HG03460 (cell line): Measurements from ENCODE around the gene MIB1.
"Not testable (repeated sequence)": the region's sequence is repeated elsewhere in the genome, so short reads cannot be mapped to it uniquely, and the experiment has no call there.

Experiments used
- ATAC-seq: cut with Tn5 transposase; IDR thresholded peaks from one replicate; pipeline ENCODE4 v1.9.1; 2021; ENCODE audit not compliant: unreplicated experiment

Gene MIB1

DNA sequence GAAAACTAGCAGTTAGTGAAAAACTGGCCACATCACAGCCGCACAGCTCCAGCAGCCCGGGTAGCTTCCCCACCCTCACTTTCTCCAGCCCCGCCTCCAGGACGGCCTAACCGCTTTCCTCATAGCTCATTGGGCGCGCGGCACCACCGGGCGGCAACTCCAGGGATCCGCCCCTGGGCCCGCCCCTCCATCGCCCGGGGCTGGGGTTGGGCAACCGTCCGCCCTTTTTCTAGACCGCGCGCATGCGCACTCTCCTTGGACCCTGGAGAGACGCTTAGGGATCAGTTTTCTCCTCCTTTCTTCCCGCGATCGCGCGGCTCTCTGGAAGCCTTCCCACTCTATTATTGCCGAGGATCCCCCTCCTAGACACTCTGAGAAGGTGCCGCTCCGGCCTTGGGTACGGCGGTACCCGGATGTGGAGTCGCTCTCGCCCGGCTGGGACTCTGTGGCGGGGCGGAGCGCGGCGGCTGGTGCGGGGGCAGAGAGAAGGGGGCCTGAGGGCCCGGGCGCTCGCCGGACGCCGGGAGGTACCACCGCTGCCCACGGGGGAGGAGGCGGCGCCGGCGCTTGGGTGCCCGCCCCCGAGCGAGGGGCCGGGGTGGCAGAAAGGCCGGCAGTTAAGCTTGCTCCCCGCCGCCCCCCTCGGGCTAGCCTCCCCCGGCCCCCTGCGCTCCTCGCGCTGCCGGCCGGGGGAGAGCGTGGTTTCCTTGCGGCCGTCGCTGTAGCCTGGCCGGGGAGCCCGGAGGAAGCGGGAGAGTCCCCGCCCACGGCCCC, at the start of gene MIB1:
MIB1 (plus strand) TSS at position 255 of the 774 bp plus-strand sequence. CDS start 792 bp downstream, outside the sequence.
- ATAC-seq: peak; percentile 96

DNA sequence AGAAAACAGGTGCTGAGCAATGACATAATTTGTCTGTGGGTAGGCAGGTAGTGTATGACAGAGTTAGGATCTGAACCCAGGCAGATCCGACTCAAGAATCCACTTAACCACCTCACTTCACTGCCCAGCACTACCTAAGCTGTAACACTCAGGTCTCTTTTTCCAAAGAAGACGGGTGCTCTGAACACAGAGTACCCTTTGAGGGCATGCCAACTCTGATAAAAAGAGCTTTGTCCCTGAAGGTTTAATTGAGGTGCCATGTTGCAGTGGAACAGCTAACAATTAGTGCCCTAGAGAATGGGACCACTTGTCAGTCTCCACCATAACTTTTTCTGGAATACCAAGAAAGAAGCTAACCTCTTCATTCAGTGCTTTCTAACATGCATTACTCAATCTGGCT, 47.3 kb upstream of the MIB1 start:
- ATAC-seq: no peak

DNA sequence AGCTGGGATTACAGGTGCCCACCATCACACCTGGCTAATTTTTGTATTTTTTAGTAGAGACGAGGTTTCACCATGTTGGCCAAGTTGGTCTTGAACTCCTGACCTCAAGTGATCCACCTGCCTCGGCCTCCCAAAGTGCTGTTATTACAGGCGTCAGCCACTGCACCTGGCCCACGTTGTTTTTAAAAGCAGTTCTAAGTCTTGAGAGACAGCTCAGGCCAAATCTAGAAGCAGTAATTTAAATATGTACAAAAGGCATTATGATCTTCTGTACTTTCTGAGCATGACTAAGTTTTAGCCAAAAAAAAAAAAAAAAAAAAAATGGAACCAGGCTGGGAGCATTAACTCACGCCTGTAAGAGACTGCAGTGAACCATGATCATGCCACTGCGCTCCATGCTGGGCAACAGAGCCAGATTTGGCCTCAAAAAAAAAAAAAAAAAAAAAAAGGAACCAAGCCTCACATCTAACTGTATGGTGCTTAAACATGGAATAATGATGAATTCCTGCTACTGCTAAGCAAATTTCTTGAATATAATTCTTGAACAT, 40.0 kb upstream of the MIB1 start:
- ATAC-seq: no peak

DNA sequence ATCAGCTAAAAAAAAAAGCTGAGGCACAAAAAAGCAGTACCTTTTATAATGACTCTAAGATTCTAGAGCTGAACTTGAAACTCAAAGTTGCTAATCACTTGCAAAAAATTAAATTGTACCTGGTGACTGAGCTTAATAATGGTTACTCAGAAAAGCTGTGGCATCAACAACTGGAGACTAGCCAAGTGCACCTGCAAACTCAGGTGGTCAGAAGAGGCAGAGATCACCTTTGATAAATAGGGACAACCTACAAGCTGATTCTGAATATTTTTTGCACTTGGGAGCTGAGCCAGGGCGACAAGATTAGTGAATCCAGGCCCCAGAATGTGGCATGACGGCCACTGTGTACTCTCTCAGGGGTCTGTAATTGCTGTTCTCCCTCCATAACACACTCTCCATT, 39.0 kb upstream of the MIB1 start:
- no peak for ATAC-seq

DNA sequence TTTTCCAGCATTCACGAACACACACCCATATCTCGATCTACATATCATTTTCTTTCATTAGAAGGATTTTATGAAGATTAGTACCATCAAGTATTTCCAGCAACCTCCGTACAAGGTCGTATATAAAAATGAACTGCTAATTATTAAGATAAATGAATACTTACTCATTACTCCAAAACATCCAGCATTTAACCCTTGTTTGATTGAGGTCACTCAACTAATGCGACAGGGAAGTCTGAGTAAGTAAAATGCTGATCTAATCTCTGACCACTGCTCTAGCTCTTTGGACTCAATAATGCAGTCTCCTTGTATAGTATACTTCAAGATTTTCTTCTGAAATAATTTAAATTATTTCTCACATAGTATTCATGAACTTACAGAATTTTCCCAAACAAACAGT, 38.0 kb upstream of the MIB1 start:
- ATAC-seq: no peak

DNA sequence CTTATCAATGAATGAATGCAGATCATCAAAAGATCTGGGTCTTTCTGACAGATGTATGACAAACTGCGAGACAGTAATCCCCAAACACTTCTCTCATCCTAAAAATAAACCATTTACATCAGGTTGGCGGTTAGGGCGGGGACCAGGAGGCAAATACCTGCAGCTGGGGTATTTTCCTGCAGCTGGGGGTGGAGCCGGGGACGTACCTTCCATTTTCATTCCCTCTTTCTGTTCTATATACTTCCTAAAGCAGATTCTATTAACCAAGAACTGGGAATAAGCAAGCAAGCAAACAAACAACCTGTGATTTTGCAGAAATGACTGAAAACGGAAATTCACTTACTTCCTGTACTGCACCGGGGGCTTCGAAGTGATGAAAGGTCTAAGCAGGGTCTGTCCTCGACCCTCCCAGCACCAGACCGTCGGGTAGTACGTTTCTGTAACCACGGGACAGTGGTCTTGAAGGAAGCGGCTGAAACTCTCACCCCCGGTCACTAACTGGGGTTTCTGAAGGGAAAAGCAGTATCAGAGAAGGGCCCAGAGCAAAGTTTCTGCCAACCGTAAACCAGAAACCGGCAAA, 37.3 kb upstream of the MIB1 start:
- ATAC-seq: peak; percentile 17

DNA sequence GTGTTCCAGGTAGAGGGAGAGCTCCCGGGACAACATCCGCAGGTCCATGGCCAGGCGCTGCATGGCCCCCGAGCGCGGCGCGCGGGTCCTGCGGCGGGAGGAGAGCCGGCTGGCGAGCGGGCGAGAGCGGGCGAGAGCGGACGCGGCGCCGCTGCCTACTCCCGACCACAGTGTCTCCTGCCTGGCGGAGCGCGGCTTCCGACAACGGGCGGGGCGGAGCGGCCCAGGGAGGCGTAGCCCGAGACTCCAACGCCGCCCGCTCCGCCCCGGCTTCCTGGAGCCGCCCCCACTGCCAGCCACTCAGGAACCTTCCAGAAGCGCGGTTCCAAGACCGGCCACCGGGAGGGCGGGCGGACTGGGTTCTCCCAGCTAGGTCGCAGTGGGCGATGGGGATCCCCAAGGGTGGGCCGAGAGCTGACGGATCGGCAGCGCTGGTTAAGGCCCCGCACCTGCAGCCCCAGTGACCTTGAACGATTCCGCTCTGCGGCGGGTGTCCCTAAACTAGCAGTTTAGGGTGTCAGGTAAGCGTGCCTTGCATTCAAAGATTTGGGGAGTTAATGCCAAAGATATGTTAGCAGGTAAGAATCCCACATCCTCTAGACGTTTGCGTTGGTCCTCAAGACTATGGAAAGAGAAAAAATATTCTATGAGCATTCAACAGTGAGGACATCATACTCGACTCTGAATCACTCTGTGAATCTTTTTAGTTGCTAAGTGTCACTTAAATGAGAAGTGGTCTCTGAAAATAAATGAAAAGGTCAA, 35.8 kb upstream of the MIB1 start, which contains the start of gene ABHD3:
ABHD3 (minus strand) TSS at position 172 of the 762 bp plus-strand sequence; CDS start at position 63, 109 bp downstream.
- peak; percentile 94 for ATAC-seq

DNA sequence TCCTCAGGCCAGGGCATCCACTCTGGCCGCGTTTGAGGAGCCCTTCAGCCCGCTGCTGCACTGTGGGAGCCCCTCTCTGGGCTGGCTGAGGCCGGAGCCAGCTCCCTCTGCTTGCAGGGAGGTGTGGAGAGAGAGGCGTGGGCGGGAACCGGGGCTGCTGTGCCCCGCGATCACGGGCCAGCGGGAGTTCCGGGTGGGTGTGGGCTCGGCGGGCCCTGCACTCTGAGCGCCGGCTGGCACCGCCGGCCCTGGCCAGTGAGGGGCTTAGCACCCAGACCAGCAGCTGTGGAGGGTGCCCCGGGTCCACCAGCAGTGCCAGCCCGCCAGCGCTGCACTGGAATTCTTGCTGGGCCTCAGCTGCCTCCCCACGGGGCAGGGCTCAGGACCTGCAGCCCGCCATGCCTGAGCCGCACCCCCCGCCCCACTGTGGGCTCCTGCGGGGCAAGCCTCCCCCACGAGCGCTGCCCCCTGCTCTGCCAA, 34.2 kb upstream of the MIB1 start:
- no peak for ATAC-seq

DNA sequence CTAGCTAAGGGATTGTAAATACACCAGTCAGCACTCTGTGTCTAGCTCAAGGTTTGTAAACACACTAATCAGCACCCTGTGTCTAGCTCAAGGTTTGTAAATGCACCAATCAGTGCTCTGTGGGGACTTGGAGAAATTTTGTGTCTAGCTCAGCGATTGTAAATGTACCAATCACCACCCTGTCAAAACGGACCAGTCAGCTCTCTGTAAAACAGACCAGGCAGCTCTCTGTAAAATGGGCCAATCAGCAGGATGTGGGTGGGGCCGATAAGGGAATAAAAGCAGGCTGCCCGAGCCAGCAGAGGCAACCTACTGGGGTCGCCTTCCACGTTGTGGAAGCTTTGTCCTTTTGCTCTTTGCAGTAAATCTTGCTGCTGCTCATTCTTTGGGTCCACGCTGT, 33.5 kb upstream of the MIB1 start:
- not testable (repeated sequence) for ATAC-seq

DNA sequence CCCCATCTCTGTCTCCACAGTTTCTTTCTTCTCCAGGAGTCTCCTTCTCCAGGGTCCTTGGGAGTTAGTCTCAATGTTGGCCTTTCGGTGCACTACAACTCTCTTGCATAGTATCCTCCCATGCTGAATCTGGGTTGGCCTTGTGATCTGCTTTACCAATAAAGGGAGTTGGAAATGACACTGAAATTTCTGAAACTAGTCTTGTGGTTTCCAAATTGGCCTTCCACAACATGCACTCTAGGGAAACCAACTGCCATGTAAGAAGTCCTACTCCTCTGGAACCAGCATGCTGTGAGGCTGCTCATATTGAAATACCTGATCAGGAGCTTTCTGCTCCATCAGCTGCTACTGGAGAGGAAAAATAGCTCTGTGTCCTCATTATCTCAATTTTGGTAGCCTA, 26.1 kb upstream of the MIB1 start:
- ATAC-seq: no peak

DNA sequence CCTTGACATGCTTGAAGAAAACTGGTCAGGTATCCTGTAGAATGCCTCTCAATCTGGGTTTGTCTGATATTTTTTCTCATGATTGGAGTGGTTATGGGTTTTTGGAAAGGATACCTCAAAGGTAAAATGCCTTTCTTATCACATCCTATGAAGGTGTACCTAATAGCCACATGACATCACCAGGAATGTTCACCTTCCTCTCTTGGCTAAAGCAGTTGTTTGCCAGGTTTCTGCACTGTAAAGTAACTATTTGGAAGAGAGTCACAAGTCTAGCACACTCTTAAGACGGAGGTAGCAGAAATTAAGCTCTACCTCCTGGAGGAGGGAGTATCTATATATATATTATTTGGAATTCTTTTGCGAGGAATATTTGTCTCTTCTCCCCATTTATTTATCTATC, 17.9 kb upstream of the MIB1 start:
- ATAC-seq: no peak

DNA sequence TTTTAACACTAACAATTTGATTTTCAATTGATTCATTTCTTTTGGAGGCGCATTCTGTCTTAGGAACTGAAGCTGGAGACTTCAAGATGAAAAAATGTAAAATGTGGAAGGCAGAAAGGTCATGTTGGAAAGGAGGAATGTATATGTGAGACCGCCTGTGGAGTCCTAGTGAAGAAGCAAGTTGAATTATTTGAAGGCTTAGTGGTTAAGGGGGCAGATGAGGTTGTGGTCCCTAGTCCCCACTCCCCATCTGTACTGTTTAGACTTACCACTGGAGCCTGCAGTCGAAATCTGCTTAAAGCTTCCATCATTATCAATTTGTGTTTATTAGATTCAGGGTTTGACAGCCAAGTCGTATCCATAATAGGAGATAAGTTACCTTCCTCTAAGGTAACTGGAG, 15.4 kb upstream of the MIB1 start:
- no peak for ATAC-seq

DNA sequence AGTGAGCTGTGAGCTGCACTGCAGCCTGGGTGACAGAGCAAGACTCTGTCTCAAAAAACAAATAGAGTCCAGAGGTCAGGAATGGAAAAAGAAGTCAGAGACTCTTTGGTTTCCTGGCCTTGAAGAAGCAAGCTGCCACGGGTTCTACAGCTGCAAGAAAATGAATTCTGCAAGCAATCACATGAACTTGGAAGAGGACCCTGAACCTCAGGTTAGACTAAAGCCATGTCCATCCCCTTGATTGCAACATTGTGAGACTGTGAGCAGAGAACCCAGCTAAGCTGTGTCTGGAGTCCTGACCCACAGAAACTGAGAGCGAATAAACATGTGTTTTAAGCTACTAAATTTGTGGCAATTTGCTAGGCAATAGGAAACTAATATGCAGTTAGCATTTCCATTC, 12.9 kb upstream of the MIB1 start:
- ATAC-seq: no peak

DNA sequence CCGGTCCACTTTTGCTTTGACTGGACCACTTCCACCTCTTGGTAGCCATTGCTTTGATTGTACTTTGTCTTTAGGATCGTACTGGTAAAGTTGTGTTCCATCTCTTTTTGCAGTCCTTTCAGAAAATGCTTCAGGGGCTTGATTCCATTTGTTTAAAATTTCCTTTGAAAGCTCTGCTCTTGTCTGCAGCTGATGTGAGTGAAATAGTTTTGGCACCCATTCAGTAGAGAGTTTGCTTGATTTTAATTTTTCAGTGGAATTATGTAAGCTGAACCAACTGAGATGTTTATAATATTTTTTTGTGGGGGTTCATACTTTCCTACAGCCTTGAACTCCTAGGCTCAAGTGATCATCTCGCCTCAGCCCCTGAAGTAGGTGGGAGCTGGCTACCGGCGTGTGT, 7.6 kb upstream of the MIB1 start:
- no peak for ATAC-seq

DNA sequence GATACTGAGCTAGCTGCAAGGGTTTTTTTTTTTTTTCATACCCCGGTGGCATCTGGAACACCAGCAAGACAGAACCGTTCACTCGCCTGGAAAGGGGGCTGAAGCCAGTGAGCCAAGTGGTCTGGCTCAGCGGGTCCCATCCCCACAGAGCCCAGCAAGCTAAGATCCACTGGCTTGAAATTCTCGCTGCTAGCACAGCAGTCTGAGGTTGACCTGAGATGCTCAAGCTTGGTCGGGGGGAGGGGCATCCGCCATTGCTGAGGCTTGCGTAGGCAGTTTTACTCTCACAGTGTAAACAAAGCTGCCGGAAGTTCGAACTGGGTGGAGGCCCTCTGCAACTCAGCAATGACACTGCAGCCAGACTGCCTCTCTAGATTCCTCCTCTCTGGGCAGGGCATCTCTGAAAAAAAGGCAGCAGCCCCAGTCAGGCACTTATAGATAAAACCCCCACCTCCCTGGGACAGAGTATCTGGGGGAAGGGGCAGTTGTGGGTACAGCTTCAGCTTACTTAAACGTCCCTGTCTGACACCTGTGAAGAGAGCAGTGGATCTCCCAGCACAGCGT, 5.1 kb upstream of the MIB1 start:
- no peak for ATAC-seq

DNA sequence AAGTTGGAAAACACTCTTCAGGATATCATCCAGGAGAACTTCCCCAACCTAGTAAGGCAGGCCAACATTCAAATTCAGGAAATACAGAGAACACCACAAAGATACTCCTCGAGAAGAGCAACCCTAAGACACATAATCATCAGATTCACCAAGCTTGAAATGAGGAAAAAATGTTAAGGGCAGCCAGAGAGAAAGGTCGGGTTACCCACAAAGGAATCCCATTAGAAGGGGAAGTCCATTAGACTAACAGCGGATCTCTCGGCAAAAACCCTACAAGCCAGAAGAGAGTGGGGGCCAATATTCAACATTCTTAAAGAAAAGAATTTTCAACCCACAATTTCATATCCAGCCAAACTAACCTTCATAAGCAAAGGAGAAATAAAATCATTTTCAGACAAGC, 3.7 kb upstream of the MIB1 start:
- ATAC-seq: not testable (repeated sequence)

DNA sequence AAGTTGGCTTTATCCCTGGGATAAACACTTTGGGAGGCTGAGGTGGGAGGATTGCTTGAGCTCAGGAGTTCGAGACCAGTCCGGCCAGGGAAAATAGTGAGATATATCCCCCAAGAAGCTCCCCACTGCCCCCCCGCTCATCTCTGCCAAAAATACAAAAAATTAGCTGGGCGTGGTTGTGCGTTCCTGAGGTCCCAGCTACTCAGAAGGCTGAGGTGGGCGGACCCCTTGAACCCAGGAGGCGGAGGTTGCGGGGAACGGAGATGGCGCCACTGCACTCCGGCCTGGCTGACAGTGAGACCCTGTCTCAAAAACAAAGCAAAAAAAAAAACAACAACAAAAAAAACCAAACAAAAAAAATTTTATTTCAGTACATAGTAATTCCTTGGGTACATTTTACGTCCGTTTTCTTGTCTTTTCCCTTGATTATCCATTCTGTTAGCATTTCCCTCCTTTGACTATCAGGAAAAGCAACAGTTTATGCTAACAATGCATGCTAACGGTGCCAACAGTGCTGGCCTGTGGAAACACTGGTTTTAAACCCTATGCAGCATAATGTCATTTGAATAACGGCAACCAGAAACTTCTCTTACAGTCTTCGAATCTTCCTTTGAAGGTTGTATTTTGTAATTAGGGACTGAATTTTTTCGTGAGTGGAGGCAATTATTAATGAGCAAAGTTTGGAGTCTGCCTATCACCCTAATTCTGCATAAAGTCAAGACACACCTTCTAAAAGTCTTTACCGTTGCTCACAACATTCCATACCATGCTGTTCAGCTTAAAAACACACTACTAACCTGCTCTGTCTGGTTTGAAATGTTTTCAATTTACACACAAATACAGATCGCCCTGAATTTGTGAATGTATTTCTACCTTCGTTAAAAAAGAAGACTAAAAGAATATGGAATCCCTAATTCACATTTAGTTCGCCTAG, 721 bp upstream of the MIB1 start:
- ATAC-seq: peak; percentile 3

DNA sequence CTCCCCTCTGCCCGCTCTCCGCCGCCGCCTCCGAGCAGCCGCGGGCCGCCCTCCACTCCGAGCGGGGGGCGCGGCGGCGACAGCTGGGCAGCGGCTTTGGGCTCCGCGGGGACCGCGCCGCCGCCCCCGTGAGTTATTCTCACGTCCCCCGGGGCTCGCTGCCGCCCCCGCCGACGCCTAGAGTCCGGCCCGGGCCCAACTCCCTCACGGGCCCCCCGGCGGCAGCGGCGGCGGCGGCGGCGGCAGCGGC, 645 bp downstream of the MIB1 start:
- ATAC-seq: peak; percentile 33

DNA sequence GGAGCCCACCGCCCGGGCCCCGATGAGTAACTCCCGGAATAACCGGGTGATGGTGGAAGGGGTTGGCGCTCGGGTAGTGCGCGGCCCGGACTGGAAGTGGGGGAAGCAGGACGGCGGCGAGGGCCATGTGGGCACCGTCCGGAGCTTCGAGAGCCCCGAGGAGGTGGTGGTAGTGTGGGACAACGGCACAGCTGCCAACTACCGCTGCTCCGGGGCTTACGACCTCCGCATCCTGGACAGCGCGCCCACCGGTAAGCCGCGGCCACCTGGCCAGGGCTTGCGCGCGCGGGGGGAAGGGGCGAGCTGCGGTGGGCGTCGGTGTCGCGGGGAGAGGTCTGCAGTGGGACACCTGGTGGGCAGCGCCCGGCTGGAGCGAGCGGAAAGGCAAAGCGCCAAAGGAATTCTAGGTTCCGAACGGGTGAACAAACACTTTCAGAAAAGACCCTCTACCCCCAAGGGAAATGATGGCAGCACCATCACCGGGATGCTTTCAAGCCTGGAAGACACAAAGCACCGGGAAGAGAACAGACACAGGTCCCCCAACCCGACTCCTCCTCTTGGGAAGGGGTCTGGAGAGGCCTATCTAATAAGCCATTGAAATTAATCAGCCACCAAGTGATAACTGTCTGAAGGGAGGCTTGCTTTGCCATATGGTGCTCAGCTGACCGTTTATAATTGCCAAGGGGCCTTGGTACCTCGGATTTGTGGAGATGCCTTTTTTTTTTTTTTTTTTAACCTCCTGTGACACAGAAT, 1.1 kb downstream of the MIB1 start:
- ATAC-seq: peak; percentile 23

DNA sequence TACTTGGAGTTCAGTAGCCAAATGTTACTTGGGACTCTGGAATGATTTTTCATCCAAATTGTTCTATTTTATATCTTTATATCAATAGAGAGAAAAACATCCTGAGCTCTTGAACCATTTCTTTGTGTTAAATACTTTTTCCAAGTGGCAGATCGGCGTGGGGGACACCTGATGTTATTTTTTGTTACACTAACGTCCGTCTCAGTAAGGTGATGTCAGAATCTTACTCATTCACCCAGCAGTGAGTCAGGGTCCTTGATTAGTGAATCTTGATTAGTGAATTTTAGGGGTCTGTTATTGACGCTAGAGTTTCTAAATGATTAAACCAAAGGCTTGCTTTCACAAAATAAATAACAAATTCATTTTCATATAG, 1.7 kb downstream of the MIB1 start:
- no peak for ATAC-seq
